GM10266 (cell line): ENCODE measurements around the gene GOLT1A.

ENCODE experiments used
- DNase-seq: peaks from one replicate; pipeline ENCODE4 v3.0.0; 2012; ENCODE audit errors: extremely low spot score
- TF ChIP-seq, protein P1 (sequence below): IDR thresholded peaks from 2 replicates; pipeline ENCODE4 v1.5.1; 2012; ENCODE audit warnings: mild to moderate bottlenecking, low read depth; ENCODE audit not compliant: control insufficient read depth, insufficient read depth; ENCODE audit errors: missing control alignments

The GOLT1A gene

DNA sequence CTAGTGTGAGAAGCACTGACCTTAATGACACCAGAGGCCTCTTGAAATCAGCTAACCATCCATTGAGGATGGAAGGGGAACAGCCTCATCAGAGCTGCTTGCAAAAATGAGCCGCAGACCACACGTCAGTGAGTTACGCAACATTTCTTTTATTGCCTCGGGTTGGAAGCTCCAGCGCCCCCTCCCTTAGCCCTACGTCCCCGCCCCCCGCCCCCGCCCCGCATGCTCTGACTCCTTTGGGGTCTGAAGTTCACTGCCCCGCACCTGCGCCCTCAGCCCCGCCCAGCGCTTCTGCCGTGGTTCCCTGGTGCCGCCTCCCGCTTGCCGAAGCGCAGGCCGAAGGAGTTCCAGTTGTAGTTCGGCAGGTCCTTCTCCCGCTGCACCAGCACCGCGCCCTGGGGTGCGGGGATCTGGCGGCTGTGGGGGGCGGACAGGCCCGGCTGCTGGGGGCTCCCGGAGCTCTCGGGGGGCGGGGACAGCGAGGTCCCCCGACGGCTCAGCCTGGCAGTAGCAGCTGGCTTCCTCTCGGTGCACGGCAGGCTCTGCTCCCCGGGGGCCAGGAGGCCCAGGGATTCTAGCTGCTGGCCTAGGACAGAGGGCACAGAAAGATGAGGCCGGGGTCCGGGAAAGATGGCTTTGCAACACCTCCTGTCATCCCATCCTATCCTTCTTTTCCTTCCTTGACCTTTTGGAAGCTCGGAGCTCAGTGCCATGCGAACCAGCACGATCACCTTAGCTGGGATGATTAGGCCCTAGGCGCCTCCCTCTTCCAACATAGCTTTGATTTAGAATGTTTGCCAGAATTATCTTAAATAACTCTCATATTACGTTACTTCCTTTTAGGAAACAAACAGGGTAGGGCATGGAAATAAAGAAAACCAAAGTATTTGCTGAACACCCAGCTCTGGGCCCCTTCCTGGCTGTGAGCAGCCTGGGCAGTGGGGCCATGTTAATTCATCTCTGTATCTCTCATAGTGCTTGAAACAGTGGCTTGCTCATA is 23.3 kb downstream of the GOLT1A start:
- no peak for DNase-seq
- TF ChIP-seq, protein P1, sequence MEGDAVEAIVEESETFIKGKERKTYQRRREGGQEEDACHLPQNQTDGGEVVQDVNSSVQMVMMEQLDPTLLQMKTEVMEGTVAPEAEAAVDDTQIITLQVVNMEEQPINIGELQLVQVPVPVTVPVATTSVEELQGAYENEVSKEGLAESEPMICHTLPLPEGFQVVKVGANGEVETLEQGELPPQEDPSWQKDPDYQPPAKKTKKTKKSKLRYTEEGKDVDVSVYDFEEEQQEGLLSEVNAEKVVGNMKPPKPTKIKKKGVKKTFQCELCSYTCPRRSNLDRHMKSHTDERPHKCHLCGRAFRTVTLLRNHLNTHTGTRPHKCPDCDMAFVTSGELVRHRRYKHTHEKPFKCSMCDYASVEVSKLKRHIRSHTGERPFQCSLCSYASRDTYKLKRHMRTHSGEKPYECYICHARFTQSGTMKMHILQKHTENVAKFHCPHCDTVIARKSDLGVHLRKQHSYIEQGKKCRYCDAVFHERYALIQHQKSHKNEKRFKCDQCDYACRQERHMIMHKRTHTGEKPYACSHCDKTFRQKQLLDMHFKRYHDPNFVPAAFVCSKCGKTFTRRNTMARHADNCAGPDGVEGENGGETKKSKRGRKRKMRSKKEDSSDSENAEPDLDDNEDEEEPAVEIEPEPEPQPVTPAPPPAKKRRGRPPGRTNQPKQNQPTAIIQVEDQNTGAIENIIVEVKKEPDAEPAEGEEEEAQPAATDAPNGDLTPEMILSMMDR = no peak

DNA sequence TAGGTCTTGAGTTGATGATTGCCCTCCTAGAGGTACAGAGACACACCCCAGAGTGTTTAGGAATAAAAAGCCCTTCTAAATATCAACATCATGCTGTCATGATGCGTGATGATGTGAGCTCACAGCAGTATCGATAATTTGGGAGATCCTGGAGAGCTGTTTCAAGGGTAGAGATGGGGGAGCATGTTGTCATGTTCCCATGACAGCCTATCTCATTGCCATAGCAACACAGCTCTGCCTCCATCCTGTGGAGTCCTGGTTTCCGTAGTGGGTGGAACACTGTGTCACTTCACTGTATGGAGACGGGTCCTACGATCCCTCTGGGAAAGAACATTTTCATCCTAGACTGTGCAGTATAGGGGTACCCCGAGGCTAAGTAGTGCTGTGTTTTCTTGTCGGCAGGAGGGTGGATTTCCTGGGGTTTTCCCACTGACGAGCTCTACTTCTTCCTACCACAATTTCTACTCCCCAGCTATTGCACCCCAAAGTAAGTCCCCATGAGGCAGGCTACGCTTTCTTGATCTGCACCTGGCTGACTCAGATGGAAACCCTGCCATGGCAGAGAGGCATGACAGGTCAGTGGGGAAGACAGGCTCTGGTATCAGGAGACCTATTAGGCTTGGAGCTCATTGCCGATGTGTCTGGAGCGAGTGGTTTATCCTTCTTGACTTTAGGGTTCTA is 24.7 kb downstream of the GOLT1A start:
- TF ChIP-seq, protein P1 = no peak
- peak; percentile 51 for DNase-seq

DNA sequence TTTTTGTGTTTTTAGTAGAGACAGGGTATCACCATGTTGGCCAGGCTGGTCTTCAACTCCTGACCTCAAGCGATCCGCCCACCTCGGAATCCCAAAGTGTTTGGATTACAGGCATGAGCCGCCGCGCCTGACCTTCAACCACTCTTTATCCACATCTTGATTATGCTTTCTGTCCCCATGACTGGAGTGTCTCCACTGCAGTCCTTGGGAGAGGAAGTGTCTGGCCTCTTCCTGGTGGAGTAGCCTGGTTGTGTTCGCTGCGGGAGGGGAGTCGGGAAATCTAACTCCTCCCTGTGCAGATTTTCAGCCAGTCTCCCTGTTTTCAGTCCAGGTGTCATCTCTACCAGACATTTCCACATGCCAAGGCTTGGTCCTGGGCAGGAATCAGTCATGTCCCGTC is 27.2 kb downstream of the GOLT1A start:
- TF ChIP-seq, protein P1 = no peak
- no peak for DNase-seq

DNA sequence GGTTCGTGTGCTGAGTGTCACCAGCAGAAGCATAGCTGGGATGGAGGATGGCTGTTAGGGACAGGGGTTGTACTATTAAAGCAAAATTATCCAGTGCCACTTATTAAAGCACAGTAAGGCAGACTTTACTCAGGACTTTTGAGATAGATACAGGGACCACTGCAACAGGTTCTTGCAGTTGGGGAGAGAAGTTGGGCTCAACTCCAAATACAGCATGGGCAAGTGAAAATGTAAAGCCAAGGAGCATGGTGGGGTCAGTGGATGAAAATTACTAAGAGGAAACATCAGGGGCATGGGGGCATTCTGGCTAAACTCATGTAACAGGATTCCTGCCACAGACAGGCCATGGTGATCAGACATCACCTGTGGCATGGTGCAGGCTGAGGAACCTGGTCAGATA is 32.7 kb downstream of the GOLT1A start:
- no peak for DNase-seq
- TF ChIP-seq, protein P1 = no peak

DNA sequence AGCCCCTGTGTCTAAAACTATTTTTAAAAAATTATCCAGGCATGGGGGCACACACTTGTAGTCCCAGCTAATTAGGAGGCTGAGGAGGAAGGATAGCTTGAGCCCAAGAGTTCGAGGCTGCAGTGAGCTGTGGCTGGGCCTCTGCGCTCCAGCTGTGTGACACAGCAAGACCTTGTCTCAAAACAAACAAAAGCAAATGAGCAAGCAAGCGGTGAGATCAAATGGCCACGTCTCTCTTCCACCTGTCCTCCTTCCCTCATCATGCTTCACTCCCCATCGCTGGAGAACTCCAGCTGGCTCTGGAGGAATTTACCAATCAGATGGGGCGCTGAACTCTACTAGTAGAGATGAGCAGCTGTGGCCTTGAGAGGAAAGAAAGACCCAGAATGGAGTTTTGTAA is 33.7 kb downstream of the GOLT1A start:
- TF ChIP-seq, protein P1 = no peak
- no peak for DNase-seq

DNA sequence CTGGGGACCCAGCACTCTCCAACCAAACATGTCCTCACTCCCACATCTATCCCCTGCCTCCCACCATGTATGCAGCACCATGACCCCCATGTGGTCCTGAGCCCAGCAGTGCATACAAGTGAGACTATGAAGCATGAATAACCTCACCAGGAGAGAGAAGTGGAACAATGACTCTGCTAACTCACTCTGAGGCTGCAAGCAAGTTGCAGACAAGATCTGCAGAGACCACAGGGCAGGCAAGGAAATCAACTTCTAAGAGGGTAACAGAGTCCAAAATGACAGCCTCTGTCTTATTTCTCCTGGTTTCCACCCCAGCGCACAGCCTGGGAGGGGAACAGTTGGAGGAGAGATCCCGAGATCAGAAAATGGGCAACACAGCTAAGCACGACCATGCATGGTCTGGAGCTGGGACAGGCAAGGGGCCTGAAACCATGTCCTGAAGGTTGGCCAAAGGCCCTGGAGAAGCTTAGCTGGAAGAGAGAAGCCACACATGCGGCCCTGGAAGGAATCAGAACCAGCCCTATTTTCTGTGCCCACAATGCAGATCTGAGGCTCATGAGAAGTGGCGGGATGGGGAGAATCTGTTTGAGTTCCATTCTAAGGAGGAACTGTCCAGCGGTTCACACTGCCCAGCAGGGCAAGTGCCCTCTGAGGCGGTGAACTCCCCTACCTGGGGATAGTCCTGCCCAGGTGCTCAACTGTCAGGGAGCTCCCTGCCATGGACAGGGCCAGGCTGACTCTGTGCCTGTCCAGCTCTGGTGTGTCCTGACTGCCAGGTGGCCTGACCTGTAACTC is 35.1 kb downstream of the GOLT1A start:
- TF ChIP-seq, protein P1 = no peak

DNA sequence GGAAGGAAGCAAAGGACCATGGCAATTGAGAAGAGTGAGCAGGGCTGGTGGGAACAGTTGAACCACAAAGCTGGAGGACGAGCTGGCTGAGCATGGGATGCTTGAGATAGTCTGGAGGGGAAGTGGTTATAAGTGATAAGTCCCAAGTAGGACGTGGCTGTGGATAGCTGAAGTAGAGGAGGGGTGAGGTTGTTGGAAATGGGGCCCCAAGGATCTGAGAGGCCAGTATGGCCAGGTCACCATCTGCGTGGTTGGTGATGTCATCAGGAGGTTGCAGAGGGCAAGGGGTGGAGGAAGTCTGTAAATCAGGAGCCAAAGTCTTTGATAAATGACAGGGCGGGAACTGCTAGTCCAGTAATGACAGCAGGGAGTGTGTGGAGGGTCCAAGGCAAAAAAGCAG is 36.7 kb downstream of the GOLT1A start:
- TF ChIP-seq, protein P1 = no peak
- no peak for DNase-seq

More for the DNA sequence above, 35.1 kb downstream of the GOLT1A start:
- DNase-seq = no peak
